Islet of Langerhans (tissue), 1 donor: ENCODE measurements around the gene POLR1H.
"Not testable (repeated sequence)": the region's sequence is repeated elsewhere in the genome, so short reads cannot be mapped to it uniquely, and the experiment has no call there.

Experiments used
- FAIRE-seq: peaks from one replicate; lab custom pipeline; 2011; peaks lifted over from hg19 to GRCh38; lab: Jason Lieb, UNC

Gene POLR1H, protein sequence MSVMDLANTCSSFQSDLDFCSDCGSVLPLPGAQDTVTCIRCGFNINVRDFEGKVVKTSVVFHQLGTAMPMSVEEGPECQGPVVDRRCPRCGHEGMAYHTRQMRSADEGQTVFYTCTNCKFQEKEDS

DNA sequence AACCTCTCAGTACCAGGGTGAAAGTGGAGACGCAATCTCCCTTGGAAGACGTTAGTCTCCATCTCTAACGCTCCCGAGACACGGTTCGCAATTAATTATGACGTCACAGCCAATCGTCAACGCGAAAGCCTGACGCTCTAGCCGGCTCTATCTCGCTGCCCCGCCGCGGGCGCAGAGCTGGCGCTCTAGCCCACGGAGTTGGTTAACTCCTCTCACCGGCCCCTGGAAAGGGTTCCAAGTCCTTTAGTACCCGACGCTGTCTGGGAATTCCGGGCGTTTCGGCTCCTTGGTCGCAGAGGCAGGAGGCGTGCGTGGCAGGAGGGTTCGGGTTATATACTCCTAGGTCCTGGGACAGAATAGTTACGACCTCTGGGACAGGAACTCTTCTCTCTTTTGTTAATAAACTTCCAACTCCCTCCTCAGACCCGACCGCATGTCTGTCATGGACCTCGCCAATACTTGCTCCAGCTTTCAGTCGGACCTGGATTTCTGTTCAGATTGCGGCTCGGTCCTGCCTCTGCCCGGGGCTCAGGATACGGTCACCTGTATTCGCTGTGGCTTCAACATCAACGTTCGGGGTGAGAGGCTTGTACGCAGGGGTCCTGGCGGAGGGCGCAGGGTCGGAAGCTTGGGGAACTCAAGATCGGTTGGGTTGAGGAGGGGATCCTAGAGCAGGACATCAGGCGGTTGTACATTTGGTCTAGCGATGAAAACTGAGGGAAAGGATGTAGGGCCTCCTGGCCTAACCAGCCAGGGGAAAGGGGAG is at the start of gene POLR1H:
Gene POLR1H, plus strand, starts transcription at position 174 of the 766 bp plus-strand sequence. Its CDS starts 260 bp downstream, at position 434.
- peak; percentile 76 for FAIRE-seq

DNA sequence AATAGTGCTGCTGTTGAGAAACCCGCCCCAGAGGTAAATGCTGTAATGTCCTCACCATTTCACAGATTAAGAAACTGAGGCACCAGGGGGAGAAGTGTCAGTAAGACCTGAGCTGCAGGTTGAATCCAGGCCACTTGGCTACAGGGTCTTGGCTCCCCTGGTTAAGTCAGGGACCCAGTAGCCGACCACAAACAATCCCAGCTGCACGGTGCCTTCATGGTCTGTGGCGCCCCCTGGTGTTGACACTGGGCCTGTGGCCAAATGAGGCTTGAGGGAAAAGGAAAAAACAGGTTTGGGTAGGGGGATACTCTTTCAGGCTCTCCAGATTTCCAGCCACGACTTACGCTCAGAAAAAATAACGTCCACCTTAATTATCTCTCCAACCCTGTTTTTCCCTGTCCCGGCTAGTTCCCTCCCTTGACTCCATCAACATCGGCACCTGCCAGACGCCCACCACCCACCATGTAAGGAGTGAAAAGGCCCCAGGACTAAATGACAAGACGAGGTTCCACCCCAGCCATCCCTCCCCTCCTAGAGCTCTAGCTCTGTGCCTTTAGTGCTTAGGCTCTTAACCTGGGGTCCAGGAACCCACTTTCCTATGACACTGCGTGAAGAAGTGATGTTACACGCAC is 47.7 kb upstream of the POLR1H start:
- FAIRE-seq: no peak

DNA sequence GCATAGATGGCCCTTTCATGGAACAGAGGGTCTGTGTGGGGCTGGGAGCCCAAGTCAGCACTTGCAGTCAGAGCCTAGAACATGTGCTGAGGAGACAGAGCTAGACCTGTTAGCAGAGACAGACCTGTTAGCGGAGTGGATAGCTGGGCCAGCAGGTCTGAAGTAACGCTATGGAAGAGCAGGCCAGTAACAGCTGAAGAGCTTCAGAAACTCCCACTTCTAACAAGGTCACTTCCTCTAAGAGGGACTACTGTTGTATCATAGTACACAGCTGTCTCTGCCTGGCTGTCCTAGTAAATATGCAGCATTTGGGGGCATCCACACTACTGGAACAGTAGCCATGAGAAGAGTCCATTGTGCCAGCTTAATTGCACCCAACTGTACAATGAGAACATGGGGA is 41.2 kb upstream of the POLR1H start:
- no peak for FAIRE-seq

DNA sequence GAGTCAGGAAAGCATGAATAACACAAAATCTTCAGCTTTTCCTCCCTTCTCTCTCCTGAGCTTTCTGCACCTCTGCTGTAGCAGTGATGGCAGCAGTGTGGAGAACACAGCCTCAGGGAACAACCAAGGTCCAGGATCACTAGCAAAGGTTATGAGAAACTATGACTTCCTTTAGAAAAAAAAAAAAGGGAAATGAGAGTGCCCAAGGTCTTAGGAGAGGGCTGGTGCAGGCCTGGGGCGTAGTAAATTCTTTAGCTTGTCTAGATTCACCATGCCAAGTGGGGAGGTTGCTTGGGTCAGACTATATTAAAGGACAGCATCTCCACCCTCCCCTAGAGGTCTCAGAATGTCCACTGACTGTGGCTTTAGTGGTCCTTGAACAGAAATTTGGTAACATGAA is 40.4 kb upstream of the POLR1H start:
- FAIRE-seq: no peak

DNA sequence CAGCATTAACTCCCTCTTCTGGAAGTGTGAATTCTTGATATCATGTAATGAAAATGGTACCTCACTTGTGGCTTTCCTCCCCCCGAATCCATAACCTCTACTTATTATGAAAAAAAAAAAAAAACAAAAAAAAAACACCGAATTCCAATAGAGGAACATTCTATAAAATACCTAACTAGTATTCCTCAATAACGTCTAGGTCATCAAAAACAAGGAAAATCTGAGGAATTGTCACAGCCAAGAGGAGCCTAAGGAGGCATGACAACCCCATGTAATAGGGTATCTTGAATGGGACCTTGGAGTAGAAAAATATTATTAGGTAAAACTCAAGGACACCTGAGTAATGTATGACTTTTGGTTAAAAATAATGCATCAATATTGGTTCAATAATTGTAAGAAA is 38.9 kb upstream of the POLR1H start:
- no peak for FAIRE-seq

DNA sequence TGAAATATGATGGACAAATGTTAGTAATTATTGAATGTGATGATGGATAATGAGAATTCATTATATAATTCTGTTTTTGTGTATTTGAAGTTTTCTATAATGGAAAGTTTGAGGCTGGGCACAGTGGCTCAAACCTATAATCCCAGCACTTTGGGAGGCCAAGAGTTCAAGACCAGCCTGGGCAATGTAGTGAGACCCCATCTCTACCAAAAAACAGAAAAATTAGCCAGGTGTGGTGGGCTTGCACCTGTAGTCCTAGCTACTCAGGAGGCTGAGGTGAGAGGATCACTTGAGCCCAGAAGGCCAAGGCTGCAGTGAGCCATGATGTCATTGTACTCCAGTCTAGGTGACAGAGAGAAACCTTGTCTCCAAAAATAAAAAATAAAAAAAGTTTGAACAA is 38.4 kb upstream of the POLR1H start:
- not testable (repeated sequence) for FAIRE-seq

DNA sequence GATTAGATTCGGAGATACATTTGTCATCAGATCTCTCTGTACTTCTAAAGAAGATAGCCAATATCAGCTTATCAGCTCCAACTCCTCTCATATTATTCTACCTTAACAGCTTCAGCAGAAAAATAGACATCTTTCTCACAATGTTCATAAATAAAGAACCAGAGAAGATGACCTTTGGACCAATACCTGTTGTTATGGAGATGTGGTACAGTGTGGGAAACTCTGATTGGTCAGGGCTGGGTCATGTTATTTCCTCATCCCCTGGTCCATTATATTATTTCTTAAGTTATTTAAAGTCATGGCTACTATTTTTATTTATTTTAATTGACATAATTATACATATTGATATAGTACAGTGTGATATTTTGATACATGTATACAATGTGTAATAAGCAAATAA is 35.9 kb upstream of the POLR1H start:
- peak; percentile 82 for FAIRE-seq

DNA sequence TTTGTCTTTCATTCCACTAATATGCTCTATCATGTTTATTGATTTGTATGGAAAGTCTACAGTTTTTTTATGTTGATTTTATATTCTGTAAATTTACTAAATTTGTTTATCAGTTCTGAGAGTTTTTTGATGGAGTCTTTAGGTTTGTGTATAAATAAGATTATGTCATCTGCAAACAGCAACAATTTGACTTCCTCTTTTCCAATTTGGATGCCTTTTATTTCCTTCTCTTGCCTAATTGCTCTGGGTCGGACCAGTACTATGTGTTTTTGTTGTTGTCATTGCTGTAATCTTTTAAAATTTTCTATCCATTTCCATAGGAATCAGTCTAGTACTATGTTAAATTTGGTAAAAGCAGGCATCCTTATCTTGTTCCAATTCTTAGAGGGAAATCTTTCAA is 31.5 kb upstream of the POLR1H start:
- FAIRE-seq: no peak

DNA sequence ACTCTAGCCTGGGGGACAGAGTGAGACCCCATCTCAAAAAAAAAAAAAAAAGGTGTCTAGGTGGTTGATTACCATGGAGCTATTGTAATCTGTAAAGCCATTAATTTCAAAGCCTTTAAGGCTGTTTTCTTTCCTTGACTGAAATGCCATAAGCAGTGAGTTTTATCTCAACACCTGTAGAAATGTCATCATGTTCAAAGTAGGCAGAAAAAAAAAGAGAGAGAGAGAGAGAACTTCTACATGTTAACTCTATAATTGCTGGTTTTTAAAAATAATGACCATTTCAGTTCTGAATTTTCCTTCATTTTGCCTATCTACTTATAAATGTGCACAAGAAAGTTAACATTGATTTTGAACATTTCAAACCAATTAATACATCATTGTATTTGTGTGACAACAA is 29.7 kb upstream of the POLR1H start:
- FAIRE-seq: no peak

DNA sequence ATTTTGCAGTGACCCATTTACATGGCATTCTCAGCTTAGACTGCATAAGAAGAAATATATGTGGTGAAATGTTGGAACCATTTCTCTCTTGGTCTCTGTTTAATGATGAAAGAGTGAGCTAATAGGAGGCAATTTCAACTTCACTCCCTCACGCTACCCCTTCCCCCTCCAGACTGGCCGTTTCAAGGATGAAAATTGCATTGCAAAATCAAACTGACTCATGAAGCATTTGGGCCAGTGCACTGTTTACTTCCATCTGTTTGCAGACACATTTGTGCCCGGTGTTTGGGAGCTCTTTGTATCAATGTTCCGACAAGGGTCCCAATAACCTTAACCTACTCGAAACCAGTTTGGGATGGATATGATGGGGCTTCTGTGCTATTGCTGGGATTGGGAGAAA is 27.6 kb upstream of the POLR1H start:
- not testable (repeated sequence) for FAIRE-seq

DNA sequence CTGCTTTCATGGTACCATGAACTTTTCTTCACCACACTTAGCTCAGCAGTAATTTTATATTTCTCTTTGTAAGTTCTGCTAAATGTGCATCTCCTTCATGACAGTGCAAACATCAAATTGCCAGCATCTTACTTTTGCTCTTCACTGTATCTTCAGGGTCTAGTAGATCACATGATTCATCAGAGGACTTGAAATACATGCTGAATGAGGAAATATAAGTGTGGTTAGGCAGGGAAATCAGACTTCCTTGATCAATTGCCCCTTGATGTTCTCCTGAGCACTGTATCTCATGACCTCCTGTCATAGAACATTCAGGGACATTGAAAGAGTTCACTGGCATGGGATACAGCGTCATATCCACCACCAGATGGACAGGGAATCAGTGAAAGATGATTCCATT is 25.3 kb upstream of the POLR1H start:
- FAIRE-seq: no peak

DNA sequence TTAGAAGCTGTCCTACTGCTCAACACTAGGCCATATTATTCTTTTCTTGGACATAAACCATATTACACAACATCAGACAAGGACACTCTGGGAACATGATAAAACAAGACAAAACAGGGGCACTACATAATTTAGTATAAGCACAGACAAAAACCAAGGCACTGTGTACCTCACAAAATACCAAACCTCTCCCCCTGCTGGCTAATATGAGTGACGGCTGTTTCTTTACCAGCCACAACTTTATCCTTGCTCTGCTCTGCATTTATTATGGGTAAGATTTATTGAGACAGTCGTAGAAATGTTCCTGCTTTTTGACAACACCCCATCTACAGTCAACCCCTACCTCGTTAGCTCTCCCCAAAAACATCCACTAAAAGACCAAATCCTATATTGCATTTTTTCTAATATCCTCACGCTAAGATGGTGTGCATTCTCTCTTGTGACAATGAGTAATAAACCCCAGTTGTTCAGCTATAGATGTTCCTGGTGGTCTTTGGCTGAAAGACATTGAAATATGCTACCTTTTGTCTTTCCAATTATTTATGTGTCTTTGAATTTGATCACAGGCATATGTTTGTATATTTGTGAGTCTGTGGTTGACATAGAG is 23.8 kb upstream of the POLR1H start:
- peak; percentile 72 for FAIRE-seq

DNA sequence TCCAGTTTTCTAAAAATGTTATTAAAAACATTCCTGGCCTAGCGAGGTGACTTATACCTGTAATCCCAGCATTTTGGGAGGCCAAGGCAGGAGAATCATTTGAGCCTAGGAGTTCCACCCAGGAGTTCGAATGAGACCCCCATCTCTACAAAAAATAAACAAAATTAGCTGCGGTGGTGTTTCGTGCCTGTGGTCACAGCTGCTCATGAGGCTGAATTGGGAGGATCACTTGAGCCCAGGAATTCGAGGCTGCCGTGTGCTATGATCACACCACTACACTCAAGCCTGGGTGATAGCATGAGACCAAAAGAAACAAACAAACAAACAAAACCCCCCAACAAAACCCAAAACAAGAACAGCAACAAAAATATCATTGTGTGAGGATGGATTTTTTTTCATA is 19.8 kb upstream of the POLR1H start:
- FAIRE-seq: no peak

DNA sequence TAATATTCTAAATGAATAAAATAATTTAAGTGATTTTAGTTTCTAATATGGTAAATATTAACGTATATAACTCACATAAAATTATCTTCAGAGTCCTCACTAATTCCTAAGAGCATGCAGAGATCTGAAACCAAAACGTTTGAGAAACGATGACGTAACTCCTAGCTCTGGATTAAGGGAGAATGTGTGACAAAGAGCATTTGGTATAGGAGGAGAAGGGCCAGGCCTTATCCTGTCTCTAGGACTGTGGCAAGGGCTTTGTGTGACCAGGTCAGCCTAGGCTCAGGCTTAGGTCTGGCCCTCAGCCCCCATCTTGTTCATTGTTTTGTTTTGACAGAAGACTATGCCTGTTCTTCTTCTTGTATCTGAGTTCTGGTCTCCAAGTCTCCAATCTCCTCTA is 19.2 kb upstream of the POLR1H start:
- no peak for FAIRE-seq

DNA sequence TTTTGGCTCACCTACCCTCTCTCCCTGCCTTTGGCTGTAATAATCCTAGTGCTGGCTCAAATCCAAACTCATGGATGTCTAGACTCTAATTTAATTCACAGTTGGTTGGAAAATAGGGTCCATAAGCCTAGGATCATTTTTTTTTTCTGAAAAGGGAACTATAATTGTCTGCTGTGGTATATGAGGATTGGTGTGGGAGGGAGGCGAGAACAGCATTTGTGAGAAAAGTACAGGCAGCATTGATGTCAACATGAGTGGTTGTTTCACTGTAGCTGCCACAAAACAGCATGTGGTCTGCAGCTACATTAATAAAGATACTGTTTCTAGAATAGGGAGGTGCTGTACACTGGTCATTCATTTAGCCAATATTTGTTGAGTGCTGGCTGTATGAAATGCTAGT is 18.6 kb upstream of the POLR1H start:
- no peak for FAIRE-seq

DNA sequence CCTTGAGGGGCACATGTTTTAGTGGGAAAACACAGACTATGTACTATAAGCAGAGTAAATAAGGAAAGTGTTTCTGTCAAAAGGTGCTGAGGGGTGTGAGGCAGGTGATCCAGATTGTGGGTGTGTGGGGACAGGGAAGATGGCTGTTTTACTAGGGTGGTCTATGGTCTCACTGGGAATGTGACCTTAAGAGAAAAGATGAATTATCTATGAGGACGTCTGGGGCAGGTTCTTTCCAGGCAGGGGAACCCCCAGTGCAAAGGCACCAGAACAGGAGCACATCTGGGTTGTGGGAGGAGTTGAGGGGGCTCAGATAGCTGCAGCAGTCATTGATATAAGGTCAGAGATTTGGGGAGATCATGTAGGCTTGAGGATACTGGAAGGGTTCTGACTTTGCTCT is 18.2 kb upstream of the POLR1H start:
- FAIRE-seq: no peak

DNA sequence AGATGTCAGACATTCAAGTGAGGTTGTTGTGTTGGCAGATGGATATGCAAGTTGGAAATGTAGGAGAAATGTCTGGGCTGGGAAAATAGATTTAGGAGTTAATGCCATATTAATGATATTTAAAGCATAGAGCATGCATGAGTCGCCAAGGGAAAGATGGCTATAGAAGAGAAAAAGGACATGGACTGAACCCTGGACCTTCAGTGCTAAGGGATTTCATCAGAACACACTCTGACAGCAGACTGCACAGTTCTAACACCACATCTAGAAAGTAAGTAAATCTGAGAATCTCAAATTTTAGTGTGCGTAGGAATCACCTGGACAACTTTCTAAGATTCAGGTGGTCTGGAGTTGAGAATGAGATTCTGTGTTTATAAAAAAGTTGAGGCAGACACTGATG is 17.3 kb upstream of the POLR1H start:
- no peak for FAIRE-seq

DNA sequence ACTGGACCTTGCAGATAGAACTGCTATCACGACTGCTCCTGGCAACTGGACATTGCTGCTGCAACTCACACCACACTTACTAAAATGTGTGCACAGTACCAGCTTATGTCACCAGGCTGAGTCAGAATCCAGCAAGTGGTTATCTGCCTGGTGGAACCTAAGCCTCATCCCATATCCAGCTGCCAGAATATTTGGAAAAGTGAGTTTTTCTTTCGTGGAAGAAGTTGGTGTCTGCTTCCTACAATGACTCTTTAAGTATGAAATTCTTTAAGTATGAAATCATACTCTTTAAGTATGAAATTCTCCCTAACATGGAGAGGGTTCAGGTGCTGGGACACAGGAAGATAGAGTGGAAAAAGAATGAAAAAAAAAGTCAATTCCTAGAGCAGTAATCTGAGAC is 16.4 kb upstream of the POLR1H start:
- FAIRE-seq: no peak

DNA sequence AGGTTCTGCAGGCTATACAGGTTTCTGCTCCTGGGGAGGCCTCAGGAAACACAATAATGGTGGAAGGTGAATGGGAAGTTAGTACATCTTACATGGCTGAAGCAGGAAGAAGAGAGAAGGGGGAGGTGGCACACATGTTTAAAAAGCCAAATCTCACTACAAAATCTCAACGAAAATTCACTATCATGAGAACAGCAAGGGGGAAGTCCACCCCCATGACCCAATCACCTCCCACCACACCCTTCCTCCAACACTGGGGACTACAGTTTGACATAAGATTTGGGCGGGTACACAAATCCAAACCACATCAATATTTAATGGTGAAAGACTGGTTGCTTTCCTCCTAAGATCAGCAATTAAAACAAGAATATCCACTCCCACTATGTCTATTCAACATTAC is 13.8 kb upstream of the POLR1H start:
- no peak for FAIRE-seq

DNA sequence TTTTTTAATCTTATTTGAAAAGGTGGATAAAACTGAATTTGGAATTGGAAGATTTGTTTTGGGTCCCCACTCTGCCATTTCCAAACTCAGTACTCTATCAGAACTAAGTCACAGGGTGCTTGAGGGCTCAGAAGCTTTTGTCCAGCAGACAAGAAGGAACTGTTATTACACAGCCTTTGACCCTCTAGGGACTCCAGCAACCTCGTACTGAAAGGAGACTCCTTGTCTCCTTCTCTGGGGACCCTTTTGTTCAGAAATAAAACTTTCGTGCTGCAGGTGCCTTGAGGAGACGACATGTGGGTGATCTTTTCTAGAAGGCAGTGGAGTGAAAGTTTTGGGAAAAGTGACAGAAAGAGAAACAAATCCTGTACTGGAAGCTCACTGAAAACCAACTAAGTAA is 7.4 kb upstream of the POLR1H start:
- FAIRE-seq: no peak

DNA sequence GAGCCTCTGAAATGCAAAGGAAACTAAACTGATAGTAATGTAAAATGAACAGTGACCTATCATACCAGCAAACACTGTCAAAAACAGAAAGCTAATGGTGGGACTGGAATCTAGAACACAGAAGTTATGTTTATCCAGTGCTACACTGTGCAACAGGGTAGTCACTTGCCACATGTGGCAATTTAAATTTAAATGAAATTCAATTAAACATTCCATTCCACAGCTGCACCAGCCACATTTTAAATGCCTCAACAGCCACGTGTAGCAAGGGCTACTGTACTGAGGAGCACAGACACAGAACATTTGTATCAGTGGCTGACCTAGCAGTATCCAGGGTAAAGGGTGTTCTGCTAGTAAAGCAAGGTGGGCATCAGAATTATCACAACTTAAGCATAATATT is 5.6 kb upstream of the POLR1H start:
- FAIRE-seq: no peak

DNA sequence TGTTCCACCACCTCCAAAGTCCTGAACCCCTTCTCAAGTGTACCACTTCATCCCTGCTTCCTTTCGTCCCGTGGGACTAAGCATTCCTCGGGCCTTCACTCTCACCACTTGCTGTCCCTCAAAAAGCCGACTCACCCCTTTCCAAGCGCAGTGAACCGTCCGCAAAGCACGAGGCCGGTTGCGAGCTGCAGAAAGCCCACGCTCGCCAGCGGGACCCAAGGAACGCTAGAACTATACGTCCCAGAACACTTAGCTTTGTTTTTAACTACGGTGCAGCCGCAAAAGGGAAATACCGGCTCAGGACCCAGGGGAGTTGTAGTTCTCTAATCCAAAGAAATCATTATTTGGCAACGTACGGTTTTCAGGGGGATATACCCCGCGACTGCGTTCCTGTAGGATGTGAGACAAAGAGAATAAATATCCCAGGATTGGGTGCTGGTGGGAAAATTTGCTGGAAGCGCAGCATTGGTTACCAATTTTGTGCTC is 416 bp upstream of the POLR1H start:
- FAIRE-seq: no peak

DNA sequence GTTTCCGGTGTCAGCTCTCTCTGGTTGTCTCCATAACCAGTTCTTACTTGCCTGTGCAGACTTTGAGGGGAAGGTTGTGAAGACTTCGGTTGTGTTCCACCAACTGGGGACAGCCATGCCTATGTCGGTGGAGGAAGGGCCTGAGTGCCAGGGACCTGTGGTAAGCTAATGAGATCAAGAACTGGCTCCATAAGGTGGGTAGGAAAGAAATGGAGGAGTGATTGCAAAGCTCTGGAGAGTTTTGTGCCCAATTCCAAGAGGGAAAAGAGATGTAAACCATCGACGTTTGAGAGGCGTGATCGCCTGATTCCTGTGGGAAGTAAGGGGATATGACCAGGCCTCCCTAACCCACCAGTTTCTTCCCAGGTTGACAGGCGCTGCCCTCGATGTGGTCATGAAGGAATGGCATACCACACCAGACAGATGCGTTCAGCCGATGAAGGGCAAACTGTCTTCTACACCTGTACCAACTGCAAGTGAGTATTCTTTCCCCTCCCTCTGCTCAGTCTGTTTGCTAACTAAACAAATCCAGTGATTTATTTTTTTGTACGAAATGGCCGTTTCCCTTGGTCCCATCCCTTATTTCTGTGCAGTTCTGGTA is 893 bp downstream of the POLR1H start:
- FAIRE-seq: no peak
